ENCODE measurements around the gene ERVK3-1.
"Not testable (repeated sequence)": the region's sequence is repeated elsewhere in the genome, so short reads cannot be mapped to it uniquely, and the experiment has no call there.

The ERVK3-1 gene, protein sequence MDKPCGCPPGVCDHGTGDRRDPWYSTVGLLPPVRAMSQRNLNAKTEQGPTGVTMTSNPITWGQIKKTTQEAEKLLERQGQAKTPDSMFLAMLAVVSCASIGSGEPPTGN

GRCh38 chr19:58305065-58305931 is at the start of gene ERVK3-1:
TSS of gene ERVK3-1 (plus strand) at chr19:58305377. CDS start at chr19:58312169, 6,792 bp downstream.
- TF ChIP-seq CTCF (IDR thresholded peaks at IDR 0.05; ENCODE audit: extremely low read depth, missing control alignments) = no peak
- peak; percentile 94 for DNase-seq (ENCODE audit: low spot score)

- not testable (repeated sequence) for DNase-seq (ENCODE audit: low spot score)
These were observed 46.9 kb upstream of the ERVK3-1 start for GRCh38 chr19:58258259-58258658.

- no peak for TF ChIP-seq CTCF (IDR thresholded peaks at IDR 0.05; ENCODE audit: extremely low read depth, missing control alignments)
- DNase-seq (ENCODE audit: low spot score) = no peak
These were observed 43.6 kb upstream of the ERVK3-1 start for GRCh38 chr19:58261600-58261967.

DNA sequence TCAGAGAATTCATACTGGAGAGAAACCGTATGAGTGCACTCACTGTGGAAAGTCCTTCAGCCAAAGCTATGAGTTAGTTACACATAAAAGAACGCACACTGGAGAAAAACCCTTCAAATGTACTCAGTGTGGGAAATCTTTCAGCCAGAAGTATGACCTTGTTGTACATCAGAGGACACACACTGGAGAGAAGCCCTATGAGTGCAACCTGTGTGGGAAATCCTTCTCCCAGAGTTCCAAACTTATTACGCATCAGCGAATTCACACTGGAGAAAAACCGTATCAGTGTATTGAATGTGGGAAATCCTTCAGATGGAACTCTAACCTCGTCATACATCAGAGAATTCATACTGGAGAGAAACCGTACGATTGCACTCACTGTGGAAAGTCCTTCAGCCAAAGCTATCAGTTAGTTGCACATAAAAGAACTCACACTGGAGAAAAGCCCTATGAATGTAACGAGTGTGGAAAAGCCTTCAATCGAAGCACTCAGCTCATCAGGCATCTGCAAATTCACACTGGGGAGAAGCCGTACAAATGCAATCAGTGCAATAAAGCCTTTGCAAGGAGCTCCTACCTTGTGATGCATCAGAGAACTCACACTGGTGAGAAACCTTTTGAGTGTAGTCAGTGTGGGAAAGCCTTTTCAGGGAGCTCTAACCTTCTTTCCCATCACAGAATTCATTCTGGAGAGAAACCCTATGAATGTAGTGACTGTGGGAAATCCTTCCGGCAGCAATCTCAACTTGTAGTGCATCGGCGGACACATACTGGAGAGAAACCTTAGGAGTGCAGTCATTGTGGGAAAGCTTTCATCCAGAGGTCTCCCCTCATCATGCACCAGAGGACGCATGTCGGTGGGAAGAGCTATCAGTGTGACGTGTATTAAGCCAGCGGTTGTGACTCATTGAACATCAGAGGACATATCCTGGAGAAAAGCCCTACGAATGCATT is 42.9 kb upstream of the ERVK3-1 start:
- no peak for DNase-seq (ENCODE audit: low spot score)
- no peak for TF ChIP-seq CTCF (IDR thresholded peaks at IDR 0.05; ENCODE audit: extremely low read depth, missing control alignments)

GRCh38 chr19:58262922-58263296 is 42.3 kb upstream of the ERVK3-1 start:
- DNase-seq (ENCODE audit: low spot score) = no peak
- no peak for TF ChIP-seq CTCF (IDR thresholded peaks at IDR 0.05; ENCODE audit: extremely low read depth, missing control alignments)

- DNase-seq (ENCODE audit: low spot score) = no peak
- no peak for TF ChIP-seq CTCF (IDR thresholded peaks at IDR 0.05; ENCODE audit: extremely low read depth, missing control alignments)
These were observed 40.1 kb upstream of the ERVK3-1 start for GRCh38 chr19:58265100-58265499.

DNA sequence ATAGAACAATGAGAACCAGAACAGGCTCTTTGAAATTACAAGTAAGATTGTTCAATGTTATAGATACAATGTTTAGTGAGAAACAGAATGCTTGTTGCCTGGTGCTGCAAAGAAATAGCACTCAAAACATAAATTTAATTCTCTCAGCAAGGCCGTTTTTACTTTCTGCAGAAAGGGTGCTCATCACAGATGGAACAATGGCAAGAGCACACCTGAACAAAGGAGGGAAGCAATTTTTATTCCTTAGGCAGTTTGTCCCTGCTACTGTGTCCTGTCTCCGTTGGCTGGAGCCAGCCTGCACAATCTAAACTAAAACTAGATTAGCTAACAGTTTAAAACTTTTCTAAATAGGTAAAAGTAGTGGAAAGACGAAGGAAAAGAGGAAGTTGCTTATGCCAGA is 36.8 kb upstream of the ERVK3-1 start:
- no peak for DNase-seq (ENCODE audit: low spot score)
- TF ChIP-seq CTCF (IDR thresholded peaks at IDR 0.05; ENCODE audit: extremely low read depth, missing control alignments) = no peak
